ENCODE results near the gene ADGRB3.

The ADGRB3 gene

GRCh38 chr6:69026715-69027114 is 391.6 kb downstream of the ADGRB3 start:
- DNase-seq (ENCODE audit: low read depth in 2 of 2) = no peak

- DNase-seq (ENCODE audit: low read depth in 2 of 2) = no peak
These were observed 392.8 kb downstream of the ADGRB3 start for GRCh38 chr6:69027861-69028260.

- no peak for DNase-seq (ENCODE audit: low read depth in 2 of 2)
These were observed 403.8 kb downstream of the ADGRB3 start for GRCh38 chr6:69038841-69039240.

- no peak for DNase-seq (ENCODE audit: low read depth in 2 of 2)
These were observed 407.2 kb downstream of the ADGRB3 start for GRCh38 chr6:69042297-69042696.

- DNase-seq (ENCODE audit: low read depth in 2 of 2) = no peak
These were observed 409.5 kb downstream of the ADGRB3 start for GRCh38 chr6:69044534-69044933.

GRCh38 chr6:69059413-69059812 is 424.3 kb downstream of the ADGRB3 start:
- DNase-seq (ENCODE audit: low read depth in 2 of 2) = no peak

GRCh38 chr6:69061066-69061465 is 426.0 kb downstream of the ADGRB3 start:
- no peak for DNase-seq (ENCODE audit: low read depth in 2 of 2)

- DNase-seq (ENCODE audit: low read depth in 2 of 2) = no peak
These were observed 428.3 kb downstream of the ADGRB3 start for GRCh38 chr6:69063401-69063800.

- no peak for DNase-seq (ENCODE audit: low read depth in 2 of 2)
These were observed 429.1 kb downstream of the ADGRB3 start for GRCh38 chr6:69064226-69064625.

GRCh38 chr6:69069881-69070280 is 434.8 kb downstream of the ADGRB3 start:
- no peak for DNase-seq (ENCODE audit: low read depth in 2 of 2)

- DNase-seq (ENCODE audit: low read depth in 2 of 2) = no peak
These were observed 437.7 kb downstream of the ADGRB3 start for GRCh38 chr6:69072796-69073195.

GRCh38 chr6:69084746-69085335 is 449.8 kb downstream of the ADGRB3 start:
- no peak for DNase-seq (ENCODE audit: low read depth in 2 of 2)

- no peak for DNase-seq (ENCODE audit: low read depth in 2 of 2)
These were observed 451.6 kb downstream of the ADGRB3 start for GRCh38 chr6:69086689-69087088.

- no peak for DNase-seq (ENCODE audit: low read depth in 2 of 2)
These were observed 454.5 kb downstream of the ADGRB3 start for GRCh38 chr6:69089539-69089938.

- no peak for DNase-seq (ENCODE audit: low read depth in 2 of 2)
These were observed 455.1 kb downstream of the ADGRB3 start for GRCh38 chr6:69090132-69090531.

- DNase-seq (ENCODE audit: low read depth in 2 of 2) = no peak
These were observed 461.6 kb downstream of the ADGRB3 start for GRCh38 chr6:69096681-69097080.

GRCh38 chr6:69097948-69098347 is 462.9 kb downstream of the ADGRB3 start:
- no peak for DNase-seq (ENCODE audit: low read depth in 2 of 2)

- no peak for DNase-seq (ENCODE audit: low read depth in 2 of 2)
These were observed 463.8 kb downstream of the ADGRB3 start for GRCh38 chr6:69098910-69099309.

- DNase-seq (ENCODE audit: low read depth in 2 of 2) = no peak
These were observed 465.7 kb downstream of the ADGRB3 start for GRCh38 chr6:69100772-69101171.

- DNase-seq (ENCODE audit: low read depth in 2 of 2) = no peak
These were observed 467.3 kb downstream of the ADGRB3 start for GRCh38 chr6:69102416-69102815.

- no peak for DNase-seq (ENCODE audit: low read depth in 2 of 2)
These were observed 470.2 kb downstream of the ADGRB3 start for GRCh38 chr6:69105288-69105687.

- no peak for DNase-seq (ENCODE audit: low read depth in 2 of 2)
These were observed 471.4 kb downstream of the ADGRB3 start for GRCh38 chr6:69106511-69106910.

- no peak for DNase-seq (ENCODE audit: low read depth in 2 of 2)
These were observed 476.2 kb downstream of the ADGRB3 start for GRCh38 chr6:69111301-69111700.

GRCh38 chr6:69116658-69117057 is 481.6 kb downstream of the ADGRB3 start:
- DNase-seq (ENCODE audit: low read depth in 2 of 2) = no peak

All from stimulated activated CD8-positive, alpha-beta memory T cell treated with anti-CD3 and anti-CD28 coated beads, Interleukin-2, amount 100 ng/mL, for 48 hours (primary cell).